ENCODE data around the gene CMSS1.
A peak's percentile ranks its signal among the peaks of the same experiment; 100 is the strongest.

CMSS1 gene

DNA sequence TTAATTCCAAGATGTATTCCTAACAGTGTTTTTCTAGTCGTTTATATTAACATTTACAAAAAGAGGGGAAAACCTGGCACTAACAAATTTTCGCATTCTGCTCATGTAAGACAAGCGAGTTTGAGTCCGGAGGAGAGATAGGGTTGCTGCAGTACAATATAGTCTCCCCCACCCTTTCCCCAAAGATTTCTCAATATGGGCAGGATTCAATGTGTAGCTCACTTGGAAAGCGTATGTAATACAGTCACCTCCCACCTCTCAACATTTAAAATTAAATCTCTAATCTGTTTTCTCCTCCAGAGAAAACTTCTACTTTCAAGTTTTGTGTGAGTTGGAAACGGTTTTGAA is 57.9 kb downstream of the CMSS1 start:
- ChIA-PET POLR2A (interaction anchor here (0.6 kb wide), 1 partner anchor 617 kb away, joined by 4 read pairs; no protein-coding TSS in a partner anchor), CTCF (interaction anchor here (0.9 to 1.2 kb wide), 2 partner anchors 44 to 379 kb away, joined by 3 to 4 read pairs; no protein-coding TSS in a partner anchor)
- TF ChIP-seq OVOL3 (tag by site-specific recombination; IDR thresholded peaks at IDR 0.05), result no peak
- TF ChIP-seq PRDM1 (tag by site-specific recombination; IDR thresholded peaks at IDR 0.05), result peak; percentile 79
- H3K27ac ChIP-seq (ENCODE audit: extremely low read depth, low read depth, low read length), result no peak overlapping the region
- H3K4me3 ChIP-seq (ENCODE audit: low read depth, low read length), result peak overlapping the region; percentile 73
- peaks cover 10% of the 10 kb centered on the region; the same call in 1 of the 2 replicates for H3K4me1 ChIP-seq (ENCODE audit: control insufficient read depth, insufficient read depth, low read length)
- H3K36me3 ChIP-seq (ENCODE audit: control insufficient read depth in 2 of 2, insufficient read depth in 1 of 2, low read length in 2 of 2), result no peaks in the 10 kb centered on the region
- H3K9me3 ChIP-seq (ENCODE audit: control insufficient read depth, insufficient read depth, low read depth, low read length), result no peaks in the 10 kb centered on the region

DNA sequence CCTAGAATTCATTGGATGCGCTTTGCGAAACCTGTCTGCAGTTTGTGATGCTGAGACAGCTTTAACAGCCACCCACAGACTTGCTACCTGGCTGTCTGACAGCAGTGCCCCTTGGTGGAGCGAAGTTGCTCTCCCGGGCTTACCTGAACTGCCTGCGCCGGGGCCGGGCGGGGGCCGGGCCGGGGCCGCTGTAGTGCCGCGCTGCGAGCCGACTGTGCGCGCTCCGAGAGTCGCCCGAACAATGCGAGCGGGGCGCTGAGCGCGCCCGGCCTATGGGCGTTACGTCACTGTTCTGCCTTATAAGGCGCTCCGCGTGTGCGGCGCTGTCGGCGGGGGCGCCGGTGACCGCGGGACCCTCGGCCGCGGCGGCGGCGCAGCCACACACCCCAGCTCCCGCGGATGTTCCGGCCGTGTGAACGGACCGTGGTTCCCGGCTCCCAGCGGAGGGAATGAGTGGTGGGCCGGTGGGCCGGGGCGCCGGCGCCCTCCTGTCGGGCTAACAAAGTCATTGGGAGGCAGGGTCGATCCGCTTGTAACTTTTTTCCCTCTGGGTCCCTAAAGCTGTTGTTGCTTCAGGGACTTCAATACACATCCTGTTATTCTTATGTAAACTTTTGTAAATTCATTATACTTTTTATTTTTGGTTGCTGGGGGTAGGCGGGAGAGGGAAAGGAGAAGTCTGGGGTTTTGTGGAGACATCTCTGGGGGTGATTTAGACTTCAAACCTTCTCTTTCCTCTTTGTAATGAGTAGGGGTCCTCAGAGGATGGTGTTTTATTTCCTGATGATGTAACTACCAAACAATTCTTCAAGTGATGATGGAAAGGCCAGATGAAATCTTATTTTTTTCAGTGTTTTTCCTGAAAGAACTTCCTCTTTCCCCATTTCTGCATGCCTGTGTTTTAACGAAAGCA is 58.5 kb downstream of the CMSS1 start:
- CTCF ChIA-PET, result interaction anchor here (0.9 to 1.2 kb wide), 2 partner anchors 45 to 378 kb away, joined by 3 to 4 read pairs; no protein-coding TSS in a partner anchor
- Histone ChIP-seq H3K27ac (ENCODE audit: extremely low read depth, low read depth, low read length) (no peak overlapping the region), H3K36me3 (ENCODE audit: control insufficient read depth in 2 of 2, insufficient read depth in 1 of 2, low read length in 2 of 2) (no peaks in the 10 kb centered on the region), H3K4me3 (ENCODE audit: low read depth, low read length) (peak overlapping the region; percentile 73), H3K9me3 (ENCODE audit: control insufficient read depth, insufficient read depth, low read depth, low read length) (no peaks in the 10 kb centered on the region), H3K4me1 (ENCODE audit: control insufficient read depth, insufficient read depth, low read length) (peaks cover 10% of the 10 kb centered on the region; the same call in 1 of the 2 replicates)
- POLR2A ChIA-PET, result interaction anchor here (0.6 kb wide), 1 partner anchor 617 kb away, joined by 4 read pairs; no protein-coding TSS in a partner anchor
- no peak for TF ChIP-seq ZFP37 (tag by site-specific recombination; IDR thresholded peaks at IDR 0.05)
- TF ChIP-seq, protein P1, sequence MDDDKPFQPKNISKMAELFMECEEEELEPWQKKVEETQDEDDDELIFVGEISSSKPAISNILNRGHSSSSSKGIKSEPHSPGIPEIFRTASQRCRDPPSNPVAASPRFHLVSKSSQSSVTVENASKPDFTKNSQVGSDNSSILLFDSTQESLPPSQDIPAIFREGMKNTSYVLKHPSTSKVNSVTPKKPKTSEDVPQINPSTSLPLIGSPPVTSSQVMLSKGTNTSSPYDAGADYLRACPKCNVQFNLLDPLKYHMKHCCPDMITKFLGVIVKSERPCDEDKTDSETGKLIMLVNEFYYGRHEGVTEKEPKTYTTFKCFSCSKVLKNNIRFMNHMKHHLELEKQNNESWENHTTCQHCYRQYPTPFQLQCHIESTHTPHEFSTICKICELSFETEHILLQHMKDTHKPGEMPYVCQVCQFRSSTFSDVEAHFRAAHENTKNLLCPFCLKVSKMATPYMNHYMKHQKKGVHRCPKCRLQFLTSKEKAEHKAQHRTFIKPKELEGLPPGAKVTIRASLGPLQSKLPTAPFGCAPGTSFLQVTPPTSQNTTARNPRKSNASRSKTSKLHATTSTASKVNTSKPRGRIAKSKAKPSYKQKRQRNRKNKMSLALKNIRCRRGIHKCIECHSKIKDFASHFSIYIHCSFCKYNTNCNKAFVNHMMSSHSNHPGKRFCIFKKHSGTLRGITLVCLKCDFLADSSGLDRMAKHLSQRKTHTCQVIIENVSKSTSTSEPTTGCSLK (tag by site-specific recombination; IDR thresholded peaks at IDR 0.05), result no peak
- 0 out of 2 replicates have a peak, but pooled peaks have one; percentile 22 for TF ChIP-seq ZFHX2 (tag by site-specific recombination; conservative IDR thresholded peaks at IDR 0.05)
- TF ChIP-seq TCF7L2 (IDR thresholded peaks at IDR 0.05; ENCODE audit: borderline replicate concordance, low read depth, low read length), result no peak
- TF ChIP-seq ZNF121 (tag by site-specific recombination; IDR thresholded peaks at IDR 0.05), result no peak
- TF ChIP-seq, protein P2, sequence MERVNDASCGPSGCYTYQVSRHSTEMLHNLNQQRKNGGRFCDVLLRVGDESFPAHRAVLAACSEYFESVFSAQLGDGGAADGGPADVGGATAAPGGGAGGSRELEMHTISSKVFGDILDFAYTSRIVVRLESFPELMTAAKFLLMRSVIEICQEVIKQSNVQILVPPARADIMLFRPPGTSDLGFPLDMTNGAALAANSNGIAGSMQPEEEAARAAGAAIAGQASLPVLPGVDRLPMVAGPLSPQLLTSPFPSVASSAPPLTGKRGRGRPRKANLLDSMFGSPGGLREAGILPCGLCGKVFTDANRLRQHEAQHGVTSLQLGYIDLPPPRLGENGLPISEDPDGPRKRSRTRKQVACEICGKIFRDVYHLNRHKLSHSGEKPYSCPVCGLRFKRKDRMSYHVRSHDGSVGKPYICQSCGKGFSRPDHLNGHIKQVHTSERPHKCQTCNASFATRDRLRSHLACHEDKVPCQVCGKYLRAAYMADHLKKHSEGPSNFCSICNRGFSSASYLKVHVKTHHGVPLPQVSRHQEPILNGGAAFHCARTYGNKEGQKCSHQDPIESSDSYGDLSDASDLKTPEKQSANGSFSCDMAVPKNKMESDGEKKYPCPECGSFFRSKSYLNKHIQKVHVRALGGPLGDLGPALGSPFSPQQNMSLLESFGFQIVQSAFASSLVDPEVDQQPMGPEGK (tag by site-specific recombination; IDR thresholded peaks at IDR 0.05), result 0 out of 2 replicates have a peak, but pooled peaks have one; percentile 18
- TF ChIP-seq PBX3 (CRISPR knock-in tag; IDR thresholded peaks at IDR 0.05), result no peak
- peak; percentile 72 for TF ChIP-seq ZBTB26 (tag by site-specific recombination; optimal IDR thresholded peaks at IDR 0.05)
- TF ChIP-seq ZNF747 (tag by site-specific recombination; IDR thresholded peaks at IDR 0.05), result no peak
- TF ChIP-seq ZBTB17 (tag by site-specific recombination; IDR thresholded peaks at IDR 0.05), result 0 out of 2 replicates have a peak, but pooled peaks have one; percentile 14
- TF ChIP-seq SCRT2 (tag by site-specific recombination; IDR thresholded peaks at IDR 0.05), result no peak
- no peak for TF ChIP-seq ZNF843 (tag by site-specific recombination; IDR thresholded peaks at IDR 0.05)
- TF ChIP-seq ZBTB48 (tag by site-specific recombination; IDR thresholded peaks at IDR 0.05), result peak; percentile 70; the same call in 1 of the 2 replicates
- peak; percentile 57; the same call in 1 of the 2 replicates for TF ChIP-seq ZBTB20 (tag by site-specific recombination; IDR thresholded peaks at IDR 0.05)
- peak; percentile 31; the same call in 1 of the 2 replicates for TF ChIP-seq KLF10 (tag by site-specific recombination; IDR thresholded peaks at IDR 0.05)
- peak; percentile 55; the same call in 1 of the 2 replicates for TF ChIP-seq ZSCAN30 (tag by site-specific recombination; IDR thresholded peaks at IDR 0.05)
- TF ChIP-seq, protein P3, sequence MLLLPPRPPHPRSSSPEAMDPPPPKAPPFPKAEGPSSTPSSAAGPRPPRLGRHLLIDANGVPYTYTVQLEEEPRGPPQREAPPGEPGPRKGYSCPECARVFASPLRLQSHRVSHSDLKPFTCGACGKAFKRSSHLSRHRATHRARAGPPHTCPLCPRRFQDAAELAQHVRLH (tag by site-specific recombination; IDR thresholded peaks at IDR 0.05), result no peak
- TF ChIP-seq ZBTB8A (tag by site-specific recombination; IDR thresholded peaks at IDR 0.05), result peak; percentile 90
- TF ChIP-seq ZNF157 (tag by site-specific recombination; IDR thresholded peaks at IDR 0.05), result no peak
- TF ChIP-seq ZNF660 (tag by site-specific recombination; IDR thresholded peaks at IDR 0.05), result peak; percentile 48; the same call in 1 of the 2 replicates
- TF ChIP-seq EGR2 (tag by site-specific recombination; IDR thresholded peaks at IDR 0.05; ENCODE audit: low read depth), result no peak
- peak; percentile 15; the same call in 1 of the 2 replicates for TF ChIP-seq GLIS1 (tag by site-specific recombination; IDR thresholded peaks at IDR 0.05)
- no peak for TF ChIP-seq ZNF585B (tag by site-specific recombination; IDR thresholded peaks at IDR 0.05)
- peak; percentile 77 for TF ChIP-seq ZNF335 (tag by site-specific recombination; conservative IDR thresholded peaks at IDR 0.05)
